Lung (tissue), 12 donors: Measurements from ENCODE around the gene FAM83C. TPM values are rescaled to one million over a fixed set of nuclear protein-coding genes. Genes with fewer than 3 reads are reported as not detected.

ENCODE experiments used
- ATAC-seq: fragments of 200-7000 bp; cut with Tn5 transposase; one replicate; pipeline ENCODE4 v1.9.1; 2020; ENCODE audit warnings: moderate number of reproducible peaks; ENCODE audit not compliant: insufficient read depth, low FRiP score
- DNase-seq, 3 donors: peaks; one replicate each; pipeline ENCODE4 v3.0.0-alpha.2; 2013 to 2017
- H3K27ac ChIP-seq, 2 donors: one replicate each; pipeline ENCODE4 v1.5.1; 2013; ENCODE audit warnings: mild to moderate bottlenecking in 2 of 2, moderate library complexity in 2 of 2, control low read depth in 1 of 2, inconsistent platforms in 1 of 2, low read depth in 1 of 2, low read length in 1 of 2
- H3K27me3 ChIP-seq, 3 donors: one replicate each; pipeline ENCODE4 v1.5.1; 2013; ENCODE audit warnings: low read length in 2 of 3; ENCODE audit not compliant: control insufficient read depth in 3 of 3, insufficient read depth in 3 of 3
- H3K36me3 ChIP-seq, 4 donors: one replicate each; pipeline ENCODE4 v1.5.1; 2013; ENCODE audit warnings: low read length in 4 of 4, mild to moderate bottlenecking in 1 of 4, moderate library complexity in 1 of 4; ENCODE audit not compliant: control insufficient read depth in 4 of 4, insufficient read depth in 4 of 4
- H3K4me1 ChIP-seq, 5 donors: one replicate each; pipeline ENCODE4 v1.5.1; 2013; ENCODE audit warnings: low read length in 5 of 5, mild to moderate bottlenecking in 2 of 5, moderate library complexity in 1 of 5; ENCODE audit not compliant: control insufficient read depth in 5 of 5, insufficient read depth in 5 of 5
- H3K4me3 ChIP-seq: one replicate; pipeline ENCODE4 v1.5.1; 2013; ENCODE audit warnings: mild to moderate bottlenecking, control low read depth, moderate library complexity
- H3K9ac ChIP-seq, 2 donors: one replicate each; pipeline ENCODE4 v1.5.1; 2013; ENCODE audit warnings: low read length in 2 of 2, control low read depth in 1 of 2; ENCODE audit not compliant: insufficient read depth in 1 of 2
- H3K9me3 ChIP-seq, 4 donors: one replicate each; pipeline ENCODE4 v1.5.1; 2013; ENCODE audit warnings: low read length in 3 of 4, mild to moderate bottlenecking in 1 of 4, moderate library complexity in 1 of 4; ENCODE audit not compliant: control insufficient read depth in 4 of 4, insufficient read depth in 3 of 4
- WGBS, 2 donors: extraction: QIAGEN DNeasy Blood & Tissue Kit; methylation state at CpG; one replicate each; pipeline ENCODE4 v1.1.7; 2013; 5-methylcytosine and 5-hydroxymethylcytosine counted together
- polyA plus RNA-seq, 2 donors: library from polyadenylated mRNA; stranded (reverse); fragments of 200-250 nt; gene quantifications; one replicate each; pipeline ENCODE4 v1.2.1, GENCODE V29; 2013
- total RNA-seq, 2 donors: library from RNA; depleted of rRNA in 1 of 2; stranded (reverse); fragments of >200 nt in 1 of 2; gene quantifications; one replicate each; pipeline ENCODE4 v1.2.1, GENCODE V29; 2014 to 2021
- TF ChIP-seq, protein P1 (sequence below): IDR thresholded peaks from 2 replicates; pipeline ENCODE4 v1.5.1; 2012; ENCODE audit warnings: mild to moderate bottlenecking; ENCODE audit errors: control extremely low read depth, extremely low read depth
- donor health status: control.
- donor health status: control.
- donor health status: Bipolar disorder and iron deficiency.
- donor health status: healthy.
- donor health status: DM: yes; HTN: yes; CAD: no.

FAM83C gene
- total and polyA plus RNA-seq, 4 donors, result not detected

DNA sequence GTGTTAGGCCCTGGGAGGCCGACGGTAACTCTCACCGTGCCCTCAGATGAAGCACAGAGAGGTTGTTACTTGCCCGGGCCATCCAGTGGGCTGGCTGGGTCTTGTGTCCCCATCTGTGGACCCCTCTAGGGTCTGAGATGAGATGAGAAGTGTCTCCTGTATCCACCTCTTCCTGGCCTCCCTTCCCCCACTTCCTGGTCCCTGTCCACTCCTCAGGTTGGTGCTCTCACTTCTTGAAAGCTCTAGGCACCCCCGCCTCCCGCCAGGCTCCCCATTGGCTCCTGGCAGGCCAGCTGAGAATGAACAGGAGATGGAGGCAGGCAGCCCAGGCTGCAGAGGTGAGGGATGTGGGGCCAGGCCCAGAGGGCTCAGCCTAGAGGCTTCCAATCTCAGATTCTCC is 15.8 kb downstream of the FAM83C start:
- H3K27ac ChIP-seq, result no peak overlapping the region
- TF ChIP-seq, protein P1, sequence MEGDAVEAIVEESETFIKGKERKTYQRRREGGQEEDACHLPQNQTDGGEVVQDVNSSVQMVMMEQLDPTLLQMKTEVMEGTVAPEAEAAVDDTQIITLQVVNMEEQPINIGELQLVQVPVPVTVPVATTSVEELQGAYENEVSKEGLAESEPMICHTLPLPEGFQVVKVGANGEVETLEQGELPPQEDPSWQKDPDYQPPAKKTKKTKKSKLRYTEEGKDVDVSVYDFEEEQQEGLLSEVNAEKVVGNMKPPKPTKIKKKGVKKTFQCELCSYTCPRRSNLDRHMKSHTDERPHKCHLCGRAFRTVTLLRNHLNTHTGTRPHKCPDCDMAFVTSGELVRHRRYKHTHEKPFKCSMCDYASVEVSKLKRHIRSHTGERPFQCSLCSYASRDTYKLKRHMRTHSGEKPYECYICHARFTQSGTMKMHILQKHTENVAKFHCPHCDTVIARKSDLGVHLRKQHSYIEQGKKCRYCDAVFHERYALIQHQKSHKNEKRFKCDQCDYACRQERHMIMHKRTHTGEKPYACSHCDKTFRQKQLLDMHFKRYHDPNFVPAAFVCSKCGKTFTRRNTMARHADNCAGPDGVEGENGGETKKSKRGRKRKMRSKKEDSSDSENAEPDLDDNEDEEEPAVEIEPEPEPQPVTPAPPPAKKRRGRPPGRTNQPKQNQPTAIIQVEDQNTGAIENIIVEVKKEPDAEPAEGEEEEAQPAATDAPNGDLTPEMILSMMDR, result no peak

DNA sequence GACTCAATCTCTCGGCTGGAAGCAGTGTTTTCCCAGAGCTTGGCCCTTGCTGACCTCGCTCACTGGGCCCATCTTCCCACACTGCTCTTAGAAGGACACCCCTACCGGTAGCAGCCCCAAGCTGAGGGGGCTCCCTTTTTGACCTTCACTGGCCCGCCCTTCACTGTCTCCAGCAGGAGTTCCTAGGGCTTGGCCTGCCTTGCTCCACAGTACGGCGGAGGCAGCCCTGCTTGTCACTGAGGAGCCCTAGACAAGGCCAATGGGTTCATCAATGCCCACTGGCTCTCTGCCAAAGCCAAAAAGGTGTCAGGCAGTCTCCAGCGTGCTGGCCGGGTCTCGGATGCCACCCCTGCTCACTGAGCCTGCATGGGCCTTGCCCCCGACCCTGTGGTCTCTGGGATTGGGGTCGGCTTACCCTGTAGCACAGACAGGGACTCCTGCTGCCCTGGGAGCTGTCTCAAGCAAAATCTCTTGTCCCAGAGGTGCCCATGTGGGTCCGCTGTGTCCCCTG is 16.4 kb downstream of the FAM83C start:
- H3K9ac ChIP-seq, result no peak overlapping the region

More for the DNA sequence above, 15.8 kb downstream of the FAM83C start:
- Histone ChIP-seq H3K4me1 (peaks cover 3 to 7% (median 6%) of the 10 kb centered on the region in 5 donors), H3K9ac (no peak overlapping the region), H3K9me3 (no peaks in the 10 kb centered on the region), H3K36me3 (peaks cover 3 to 46% (median 22%) of the 10 kb centered on the region in 4 donors), H3K27me3 (no peaks in the 10 kb centered on the region), H3K4me3 (no peak overlapping the region)
- DNase-seq (no peak), ATAC-seq (no peak)
- WGBS, 2 donors, result 90 to 96% methylated on average over 6 of the region's 6 CpGs

DNA sequence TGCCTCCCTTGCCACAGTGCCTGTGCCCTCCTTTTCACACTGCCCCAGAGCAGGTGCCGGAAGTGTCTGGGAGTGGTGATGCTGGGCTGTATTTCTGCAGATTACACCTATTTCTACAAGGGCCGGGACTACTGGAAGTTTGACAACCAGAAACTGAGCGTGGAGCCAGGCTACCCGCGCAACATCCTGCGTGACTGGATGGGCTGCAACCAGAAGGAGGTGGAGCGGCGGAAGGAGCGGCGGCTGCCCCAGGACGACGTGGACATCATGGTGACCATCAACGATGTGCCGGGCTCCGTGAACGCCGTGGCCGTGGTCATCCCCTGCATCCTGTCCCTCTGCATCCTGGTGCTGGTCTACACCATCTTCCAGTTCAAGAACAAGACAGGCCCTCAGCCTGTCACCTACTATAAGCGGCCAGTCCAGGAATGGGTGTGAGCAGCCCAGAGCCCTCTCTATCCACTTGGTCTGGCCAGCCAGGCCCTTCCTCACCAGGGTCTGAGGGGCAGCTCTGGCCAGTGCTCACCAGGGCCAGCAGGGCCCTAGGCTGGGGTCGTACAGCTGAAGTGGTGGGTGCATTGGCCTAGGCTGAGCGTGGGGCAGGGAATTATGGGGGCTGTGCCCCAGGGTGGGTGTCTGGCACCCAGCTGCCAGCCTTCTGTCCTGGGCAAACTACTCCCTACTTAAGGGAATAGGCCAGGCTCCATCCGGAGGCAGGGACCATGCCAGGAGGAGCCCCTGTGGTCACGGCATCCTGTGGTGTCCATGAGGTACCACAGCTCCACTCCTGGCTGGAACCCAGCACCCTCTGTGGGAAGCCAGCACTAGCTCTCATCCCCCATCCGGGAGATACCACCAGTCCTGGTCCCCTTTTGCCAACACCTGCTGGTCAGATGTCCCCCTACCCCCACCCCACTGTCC is 17.8 kb downstream of the FAM83C start:
- peaks cover 0 to 39% (median 11%) of the 10 kb centered on the region in 4 donors for H3K36me3 ChIP-seq
- ATAC-seq (no peak), DNase-seq (no peak)
- H3K4me1 ChIP-seq, result peaks cover 3 to 7% (median 6%) of the 10 kb centered on the region in 5 donors
- H3K27ac ChIP-seq, result peak overlapping the region in 1 of 2 donors; percentile 8
- WGBS, 2 donors, result 92 to 93% methylated on average over 24 of the region's 24 CpGs
- TF ChIP-seq, protein P1, result no peak
- H3K9me3 ChIP-seq, result no peaks in the 10 kb centered on the region
- H3K27me3 ChIP-seq, result no peaks in the 10 kb centered on the region
- no peak overlapping the region for H3K9ac ChIP-seq
- no peak overlapping the region for H3K4me3 ChIP-seq

More for the DNA sequence above, 16.4 kb downstream of the FAM83C start:
- WGBS, 2 donors, result 93 to 96% methylated on average over 12 of the region's 12 CpGs
- Histone ChIP-seq H3K4me1 (peaks cover 3 to 7% (median 6%) of the 10 kb centered on the region in 5 donors), H3K27me3 (no peaks in the 10 kb centered on the region), H3K9me3 (no peaks in the 10 kb centered on the region), H3K27ac (no peak overlapping the region), H3K36me3 (peaks cover 3 to 50% (median 22%) of the 10 kb centered on the region in 4 donors), H3K4me3 (no peak overlapping the region)
- TF ChIP-seq, protein P1, result no peak
- no peak for ATAC-seq
- DNase-seq, result no peak
